ENCODE data around the gene ZNF540.

- TF ChIP-seq, protein P1, sequence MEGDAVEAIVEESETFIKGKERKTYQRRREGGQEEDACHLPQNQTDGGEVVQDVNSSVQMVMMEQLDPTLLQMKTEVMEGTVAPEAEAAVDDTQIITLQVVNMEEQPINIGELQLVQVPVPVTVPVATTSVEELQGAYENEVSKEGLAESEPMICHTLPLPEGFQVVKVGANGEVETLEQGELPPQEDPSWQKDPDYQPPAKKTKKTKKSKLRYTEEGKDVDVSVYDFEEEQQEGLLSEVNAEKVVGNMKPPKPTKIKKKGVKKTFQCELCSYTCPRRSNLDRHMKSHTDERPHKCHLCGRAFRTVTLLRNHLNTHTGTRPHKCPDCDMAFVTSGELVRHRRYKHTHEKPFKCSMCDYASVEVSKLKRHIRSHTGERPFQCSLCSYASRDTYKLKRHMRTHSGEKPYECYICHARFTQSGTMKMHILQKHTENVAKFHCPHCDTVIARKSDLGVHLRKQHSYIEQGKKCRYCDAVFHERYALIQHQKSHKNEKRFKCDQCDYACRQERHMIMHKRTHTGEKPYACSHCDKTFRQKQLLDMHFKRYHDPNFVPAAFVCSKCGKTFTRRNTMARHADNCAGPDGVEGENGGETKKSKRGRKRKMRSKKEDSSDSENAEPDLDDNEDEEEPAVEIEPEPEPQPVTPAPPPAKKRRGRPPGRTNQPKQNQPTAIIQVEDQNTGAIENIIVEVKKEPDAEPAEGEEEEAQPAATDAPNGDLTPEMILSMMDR (optimal IDR thresholded peaks at IDR 0.05 in 1 of 3, IDR thresholded peaks at IDR 0.05 in 1 of 3, conservative IDR thresholded peaks at IDR 0.05 in 1 of 3; ENCODE audit: extremely low read depth in 1 of 3, insufficient read depth in 2 of 3, low read length in 3 of 3): no peak
- no peak for TF ChIP-seq EZH2 (IDR thresholded peaks at IDR 0.05; ENCODE audit: low read length)
Observed at GRCh38 chr19:37594304-37594981, at the start of gene ZNF540, which contains the start of gene ZNF571.

Data from keratinocyte (primary cell).